ACC112 (cell line): ENCODE data around the gene CHIC2.
"Not testable (repeated sequence)": the region's sequence is repeated elsewhere in the genome, so short reads cannot be mapped to it uniquely, and the experiment has no call there.

Source experiments
- H2AFZ ChIP-seq: fragments of 200-600 bp; sonication (generic); one replicate; pipeline ENCODE4 v1.6.0; 2017; ENCODE audit warnings: antibody characterized with exemption, low read length; ENCODE audit not compliant: unreplicated experiment
- H3K27ac ChIP-seq: fragments of 200-600 bp; sonication (generic); 2 replicates; pipeline ENCODE4 v1.5.1; 2014; ENCODE audit warnings: low read depth, mild to moderate bottlenecking, antibody characterized with exemption, low read length, moderate library complexity
- H3K27me3 ChIP-seq: fragments of 200-600 bp; sonication (generic); 2 replicates; pipeline ENCODE4 v1.6.1; 2014; ENCODE audit warnings: mild to moderate bottlenecking, antibody characterized with exemption, low read length, moderate library complexity, mixed read lengths; ENCODE audit not compliant: insufficient read depth
- H3K36me3 ChIP-seq: fragments of 200-600 bp; sonication (generic); 2 replicates; pipeline ENCODE4 v1.6.1; 2016; ENCODE audit warnings: mild to moderate bottlenecking, antibody characterized with exemption, low read length, moderate library complexity, mixed read lengths; ENCODE audit not compliant: insufficient read depth
- H3K4me1 ChIP-seq: fragments of 200-600 bp; sonication (generic); one replicate; pipeline ENCODE4 v1.6.1; 2016; ENCODE audit warnings: low read length, mixed read lengths; ENCODE audit not compliant: insufficient read depth, unreplicated experiment, control insufficient read depth
- H3K4me3 ChIP-seq: fragments of 200-600 bp; sonication (generic); 2 replicates; pipeline ENCODE4 v1.5.1; 2014; ENCODE audit warnings: mild to moderate bottlenecking, low read depth, low read length
- H3K79me2 ChIP-seq: fragments of 200-600 bp; sonication (generic); one replicate; pipeline ENCODE4 v1.6.0; 2016; ENCODE audit warnings: low read length; ENCODE audit not compliant: control insufficient read depth, unreplicated experiment, insufficient read depth

Gene CHIC2

DNA sequence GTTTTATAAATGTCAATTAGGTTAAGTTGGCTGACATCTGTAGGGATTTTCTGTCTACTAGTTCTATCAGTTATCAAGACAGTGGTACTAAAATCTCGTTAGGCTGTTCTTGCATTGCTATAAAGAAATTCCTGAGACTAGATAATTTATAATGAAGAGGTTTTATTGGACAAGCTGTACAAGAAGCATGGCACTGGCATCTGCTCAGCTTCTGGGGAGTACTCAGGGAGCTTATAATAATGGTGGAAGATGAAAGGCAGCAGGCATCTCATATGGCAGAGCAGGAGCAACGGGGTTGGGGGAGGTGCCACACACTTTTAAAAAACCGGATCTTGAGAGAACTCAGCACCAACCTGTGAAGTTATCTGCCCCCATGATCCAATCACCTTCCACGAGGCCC is 28.2 kb downstream of the CHIC2 start:
- peaks cover 29% of the 10 kb centered on the region for H3K36me3 ChIP-seq
- H3K79me2 ChIP-seq: peaks cover 60% of the 10 kb centered on the region
- no peak overlapping the region for H2AFZ ChIP-seq
- peaks cover 14% of the 10 kb centered on the region for H3K4me1 ChIP-seq
- no peak overlapping the region for H3K4me3 ChIP-seq
- no peak overlapping the region for H3K27ac ChIP-seq
- H3K27me3 ChIP-seq: no peaks in the 10 kb centered on the region

DNA sequence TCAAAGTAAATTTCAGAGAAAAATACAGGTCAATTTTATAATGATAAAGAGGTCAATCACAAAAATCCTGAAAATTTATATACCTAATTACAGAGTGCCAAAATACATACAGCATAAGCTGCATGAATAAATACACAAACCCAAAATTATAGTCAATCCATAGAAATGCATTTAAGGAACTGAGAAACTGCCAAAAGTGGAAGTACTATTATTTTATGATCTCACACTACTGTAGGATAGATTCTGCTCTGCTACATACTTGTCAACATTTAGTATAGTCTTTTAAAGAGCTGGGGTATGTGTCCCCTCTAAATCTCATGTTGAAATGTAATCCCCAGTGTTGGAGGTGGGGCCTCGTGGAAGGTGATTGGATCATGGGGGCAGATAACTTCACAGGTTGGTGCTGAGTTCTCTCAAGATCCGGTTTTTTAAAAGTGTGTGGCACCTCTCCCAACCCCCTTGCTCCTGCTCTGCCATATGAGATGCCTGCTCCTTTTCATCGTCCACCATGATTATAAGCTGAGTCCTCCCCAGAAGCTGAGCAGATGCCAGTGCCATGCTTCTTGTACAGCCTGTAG is 31.8 kb downstream of the CHIC2 start:
- no peaks in the 10 kb centered on the region for H3K27me3 ChIP-seq
- H2AFZ ChIP-seq: no peak overlapping the region
- H3K4me3 ChIP-seq: no peak overlapping the region
- H3K4me1 ChIP-seq: peaks cover 11% of the 10 kb centered on the region
- peaks cover 22% of the 10 kb centered on the region for H3K36me3 ChIP-seq
- H3K27ac ChIP-seq: no peak overlapping the region
- peaks cover 47% of the 10 kb centered on the region for H3K79me2 ChIP-seq

DNA sequence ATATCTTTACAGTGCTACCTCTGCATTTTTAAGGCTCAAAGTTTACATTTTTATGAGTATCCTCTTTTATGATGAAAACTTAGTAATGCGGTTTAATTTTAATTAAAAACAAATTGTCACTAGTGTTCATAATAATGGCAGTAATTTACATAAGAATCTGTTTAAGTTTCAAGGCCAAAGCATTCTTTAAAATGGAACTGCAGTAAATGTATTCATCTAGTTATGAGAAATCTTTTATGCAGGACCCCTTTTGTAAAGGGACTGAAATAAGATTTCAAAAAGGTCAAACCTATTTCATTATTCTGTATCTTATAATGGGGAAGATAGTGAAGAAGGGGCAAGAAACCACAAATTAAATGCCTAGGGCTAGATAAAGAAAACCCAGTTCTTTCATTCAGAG is 37.1 kb downstream of the CHIC2 start:
- no peaks in the 10 kb centered on the region for H3K27me3 ChIP-seq
- H2AFZ ChIP-seq: no peak overlapping the region
- H3K4me1 ChIP-seq: peaks cover 7% of the 10 kb centered on the region
- H3K4me3 ChIP-seq: no peak overlapping the region
- H3K27ac ChIP-seq: no peak overlapping the region
- H3K36me3 ChIP-seq: peaks cover 3% of the 10 kb centered on the region; the same call in 1 of the 2 replicates
- peaks cover 65% of the 10 kb centered on the region for H3K79me2 ChIP-seq

DNA sequence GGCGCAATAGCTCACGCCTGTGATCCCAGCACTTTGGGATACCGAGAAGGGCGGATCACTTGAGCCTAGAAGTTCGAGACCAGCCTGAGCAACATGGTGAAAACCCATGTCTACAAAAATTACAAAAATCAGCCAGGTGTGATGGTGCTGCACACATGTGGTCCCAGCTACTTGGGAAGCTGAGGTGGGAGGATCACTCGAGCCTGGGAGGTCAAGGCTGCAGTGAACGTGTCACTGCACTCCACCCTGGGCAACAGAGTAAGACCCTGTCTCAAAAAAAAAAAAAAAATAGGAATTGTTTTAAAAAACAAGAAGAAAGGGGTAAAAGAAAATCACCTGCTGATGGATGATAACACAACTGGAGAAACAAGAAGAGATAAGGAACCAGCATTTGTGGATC is 38.8 kb downstream of the CHIC2 start:
- no peak overlapping the region for H2AFZ ChIP-seq
- H3K4me3 ChIP-seq: no peak overlapping the region
- H3K27me3 ChIP-seq: no peaks in the 10 kb centered on the region
- H3K4me1 ChIP-seq: peaks cover 7% of the 10 kb centered on the region
- H3K27ac ChIP-seq: no peak overlapping the region
- peaks cover 74% of the 10 kb centered on the region for H3K79me2 ChIP-seq
- peaks cover 3% of the 10 kb centered on the region; the same call in 1 of the 2 replicates for H3K36me3 ChIP-seq

DNA sequence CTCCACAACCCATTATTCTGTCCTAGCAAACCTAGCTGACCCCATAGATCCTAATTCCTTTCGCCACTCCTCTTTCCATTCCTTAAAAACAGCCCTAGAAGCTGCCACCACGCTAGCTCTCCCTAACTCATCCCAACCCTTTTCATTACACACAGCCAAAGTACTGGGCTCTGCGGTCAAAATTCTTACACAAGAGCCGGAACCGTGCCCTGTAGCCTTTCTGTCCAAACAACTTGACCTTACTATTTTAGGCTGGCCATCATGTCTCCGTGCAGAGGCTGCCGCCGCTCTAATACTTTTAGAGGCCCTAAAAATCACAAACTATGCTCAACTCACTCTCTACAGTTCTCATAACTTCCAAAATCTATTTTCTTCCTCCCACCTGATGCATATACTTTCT is 41.4 kb downstream of the CHIC2 start:
- peaks cover 69% of the 10 kb centered on the region for H3K79me2 ChIP-seq
- H3K4me3 ChIP-seq, H3K36me3 ChIP-seq, H3K27ac ChIP-seq, H3K27me3 ChIP-seq, H2AFZ ChIP-seq, H3K4me1 ChIP-seq: not testable (repeated sequence)

DNA sequence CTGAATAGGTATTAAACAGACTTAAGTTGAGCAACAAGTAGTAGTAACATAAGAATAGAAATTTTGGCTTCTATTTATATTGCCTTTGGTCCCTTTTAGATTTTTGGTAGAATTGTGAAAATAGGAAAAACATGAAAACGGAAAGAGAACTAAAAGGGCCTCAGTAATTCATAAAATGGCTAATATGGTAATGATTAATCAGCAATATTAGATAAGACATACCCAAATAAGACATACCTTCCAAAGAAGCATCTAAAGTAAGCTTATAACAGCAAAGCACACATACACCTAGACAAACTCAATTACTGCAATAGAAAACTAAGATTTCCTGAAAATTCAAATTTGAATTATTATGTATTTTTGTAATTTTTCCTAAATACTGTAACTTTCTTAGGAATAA is 46.4 kb downstream of the CHIC2 start:
- Histone ChIP-seq H3K27me3 (no peaks in the 10 kb centered on the region), H2AFZ (no peak overlapping the region), H3K36me3 (peaks cover 8% of the 10 kb centered on the region; the same call in 1 of the 2 replicates), H3K4me3 (no peak overlapping the region), H3K79me2 (peaks cover 55% of the 10 kb centered on the region), H3K4me1 (peaks cover 7% of the 10 kb centered on the region), H3K27ac (no peak overlapping the region)

DNA sequence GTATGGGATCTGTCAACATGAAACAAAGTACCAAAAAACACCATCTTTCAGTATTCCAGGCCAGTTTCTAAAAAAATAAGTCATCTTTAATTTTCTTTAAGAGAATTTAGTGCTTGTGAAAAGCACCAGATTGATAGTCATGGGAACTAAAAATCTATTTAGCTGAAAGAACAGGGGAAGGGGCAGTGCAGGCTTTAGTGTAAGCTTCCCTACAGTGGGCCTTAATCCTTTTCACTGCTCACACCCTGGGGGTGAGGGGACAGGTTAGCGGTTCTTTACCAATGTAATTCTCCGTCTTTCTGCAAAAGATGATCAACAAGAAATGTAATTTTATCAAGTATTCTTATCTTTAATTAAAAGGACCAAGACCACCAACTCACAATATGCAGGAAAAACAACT is 47.1 kb downstream of the CHIC2 start:
- Histone ChIP-seq H3K4me3 (no peak overlapping the region), H3K79me2 (peaks cover 50% of the 10 kb centered on the region), H3K27me3 (no peaks in the 10 kb centered on the region), H3K36me3 (peaks cover 8% of the 10 kb centered on the region; the same call in 1 of the 2 replicates), H3K4me1 (peaks cover 7% of the 10 kb centered on the region), H3K27ac (no peak overlapping the region), H2AFZ (no peak overlapping the region)

DNA sequence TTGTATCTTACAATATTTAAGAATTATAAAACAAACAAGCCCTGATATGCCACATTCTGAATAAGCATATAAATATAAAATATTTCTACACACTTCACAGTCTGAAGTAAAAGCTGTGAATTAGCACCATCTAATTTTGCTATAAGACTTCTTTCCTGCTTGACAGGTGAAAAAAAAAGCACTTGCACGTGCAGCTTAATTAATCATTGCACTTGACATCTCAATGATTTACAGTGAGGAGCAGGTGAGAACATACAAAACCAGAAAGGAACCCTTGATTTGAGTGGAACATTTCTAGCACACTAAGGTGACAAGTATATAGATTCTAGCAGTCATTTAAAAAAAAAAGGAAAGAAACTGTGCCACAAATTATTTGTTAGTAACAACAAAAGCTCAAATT is 47.9 kb downstream of the CHIC2 start:
- Histone ChIP-seq H3K4me1 (peaks cover 7% of the 10 kb centered on the region), H3K27ac (no peak overlapping the region), H3K79me2 (peaks cover 45% of the 10 kb centered on the region), H3K4me3 (no peak overlapping the region), H3K27me3 (no peaks in the 10 kb centered on the region), H3K36me3 (peaks cover 8% of the 10 kb centered on the region; the same call in 1 of the 2 replicates), H2AFZ (no peak overlapping the region)

DNA sequence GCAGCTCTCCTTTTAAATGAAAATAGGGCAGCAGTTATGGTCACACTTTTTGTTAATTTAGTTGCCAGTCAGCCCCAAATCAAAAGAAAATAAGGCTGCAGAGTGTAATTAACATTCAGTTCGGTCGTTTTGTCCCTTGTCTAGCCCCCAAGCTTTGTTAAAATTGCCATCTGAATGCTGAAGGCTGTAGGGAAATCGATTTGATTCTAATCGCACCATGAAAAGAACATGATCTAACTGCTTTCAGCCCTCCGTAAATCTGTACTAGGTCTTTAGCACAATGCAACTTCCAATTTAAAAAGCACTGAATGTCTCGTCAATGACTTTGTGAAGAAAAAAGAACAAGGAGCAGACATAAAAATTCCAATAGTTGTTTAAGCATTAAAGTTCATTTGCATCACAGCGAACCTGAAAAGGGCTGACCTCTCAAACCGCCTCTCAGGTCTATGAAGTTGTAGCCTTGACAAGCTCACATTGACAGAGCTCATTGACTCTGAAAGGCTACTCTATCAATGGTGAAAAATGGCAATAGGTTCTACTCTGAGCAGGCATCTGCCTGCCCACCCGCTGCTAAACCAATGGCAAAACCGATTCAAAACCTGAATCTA is 48.9 kb downstream of the CHIC2 start:
- peaks cover 38% of the 10 kb centered on the region for H3K79me2 ChIP-seq
- H3K27me3 ChIP-seq: no peaks in the 10 kb centered on the region
- no peak overlapping the region for H3K27ac ChIP-seq
- H2AFZ ChIP-seq: no peak overlapping the region
- H3K36me3 ChIP-seq: peaks cover 8% of the 10 kb centered on the region; the same call in 1 of the 2 replicates
- H3K4me1 ChIP-seq: peaks cover 7% of the 10 kb centered on the region
- no peak overlapping the region for H3K4me3 ChIP-seq

DNA sequence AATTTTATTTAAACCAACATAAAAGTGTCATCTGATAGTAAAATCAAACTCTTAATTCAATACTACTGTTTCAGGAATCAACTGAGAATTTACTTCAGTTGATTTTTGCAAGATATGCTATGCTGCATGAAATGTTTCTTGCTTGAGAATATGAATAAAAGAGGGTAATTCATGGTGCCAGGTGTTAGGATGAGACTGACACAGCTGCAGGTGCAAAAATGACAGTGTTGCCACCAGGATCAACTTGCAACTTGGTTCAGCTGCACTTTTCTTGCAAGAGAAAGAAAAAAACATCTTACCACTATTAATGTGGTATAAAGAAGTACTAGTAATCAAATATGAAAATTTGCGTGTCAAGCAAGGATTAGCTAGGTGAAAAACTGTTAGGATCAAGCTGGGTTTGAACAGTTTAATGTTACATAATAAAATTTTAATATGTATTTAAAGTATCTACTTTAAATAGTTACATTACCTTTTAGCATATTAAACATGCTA is 49.7 kb downstream of the CHIC2 start:
- no peak overlapping the region for H3K27ac ChIP-seq
- peaks cover 7% of the 10 kb centered on the region for H3K4me1 ChIP-seq
- peaks cover 35% of the 10 kb centered on the region for H3K79me2 ChIP-seq
- no peaks in the 10 kb centered on the region for H3K27me3 ChIP-seq
- peaks cover 12% of the 10 kb centered on the region; the same call in 1 of the 2 replicates for H3K36me3 ChIP-seq
- no peak overlapping the region for H3K4me3 ChIP-seq
- no peak overlapping the region for H2AFZ ChIP-seq

DNA sequence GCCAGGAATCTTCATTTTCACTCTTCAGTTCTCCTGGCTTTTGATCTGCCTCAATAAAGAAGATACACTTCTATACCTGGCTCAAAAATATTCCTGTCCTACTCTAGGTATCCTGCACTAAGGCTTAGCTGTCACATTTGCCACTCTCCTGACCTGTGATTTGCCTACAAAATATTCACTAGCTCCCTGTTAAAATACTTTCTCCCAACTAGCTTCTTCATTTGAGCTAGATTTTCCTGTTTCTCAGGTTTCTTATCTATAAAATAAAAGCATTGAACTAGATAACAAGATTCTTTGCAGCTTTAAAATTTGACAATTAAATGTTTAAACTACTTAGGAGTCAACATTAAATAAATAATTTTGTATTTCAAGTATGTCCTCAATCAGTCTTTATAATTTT is 53.2 kb downstream of the CHIC2 start:
- Histone ChIP-seq H3K27me3 (no peaks in the 10 kb centered on the region), H3K27ac (no peak overlapping the region), H2AFZ (no peak overlapping the region), H3K79me2 (peaks cover 18% of the 10 kb centered on the region), H3K4me1 (peaks cover 4% of the 10 kb centered on the region), H3K36me3 (peaks cover 12% of the 10 kb centered on the region), H3K4me3 (no peak overlapping the region)
